GM04503 (cell line): ENCODE measurements around the gene FREM2.

ENCODE experiments used
- DNase-seq: peaks from one replicate; pipeline ENCODE4 v3.0.0-alpha.2; 2012; ENCODE audit warnings: low read depth

FREM2 gene, protein sequence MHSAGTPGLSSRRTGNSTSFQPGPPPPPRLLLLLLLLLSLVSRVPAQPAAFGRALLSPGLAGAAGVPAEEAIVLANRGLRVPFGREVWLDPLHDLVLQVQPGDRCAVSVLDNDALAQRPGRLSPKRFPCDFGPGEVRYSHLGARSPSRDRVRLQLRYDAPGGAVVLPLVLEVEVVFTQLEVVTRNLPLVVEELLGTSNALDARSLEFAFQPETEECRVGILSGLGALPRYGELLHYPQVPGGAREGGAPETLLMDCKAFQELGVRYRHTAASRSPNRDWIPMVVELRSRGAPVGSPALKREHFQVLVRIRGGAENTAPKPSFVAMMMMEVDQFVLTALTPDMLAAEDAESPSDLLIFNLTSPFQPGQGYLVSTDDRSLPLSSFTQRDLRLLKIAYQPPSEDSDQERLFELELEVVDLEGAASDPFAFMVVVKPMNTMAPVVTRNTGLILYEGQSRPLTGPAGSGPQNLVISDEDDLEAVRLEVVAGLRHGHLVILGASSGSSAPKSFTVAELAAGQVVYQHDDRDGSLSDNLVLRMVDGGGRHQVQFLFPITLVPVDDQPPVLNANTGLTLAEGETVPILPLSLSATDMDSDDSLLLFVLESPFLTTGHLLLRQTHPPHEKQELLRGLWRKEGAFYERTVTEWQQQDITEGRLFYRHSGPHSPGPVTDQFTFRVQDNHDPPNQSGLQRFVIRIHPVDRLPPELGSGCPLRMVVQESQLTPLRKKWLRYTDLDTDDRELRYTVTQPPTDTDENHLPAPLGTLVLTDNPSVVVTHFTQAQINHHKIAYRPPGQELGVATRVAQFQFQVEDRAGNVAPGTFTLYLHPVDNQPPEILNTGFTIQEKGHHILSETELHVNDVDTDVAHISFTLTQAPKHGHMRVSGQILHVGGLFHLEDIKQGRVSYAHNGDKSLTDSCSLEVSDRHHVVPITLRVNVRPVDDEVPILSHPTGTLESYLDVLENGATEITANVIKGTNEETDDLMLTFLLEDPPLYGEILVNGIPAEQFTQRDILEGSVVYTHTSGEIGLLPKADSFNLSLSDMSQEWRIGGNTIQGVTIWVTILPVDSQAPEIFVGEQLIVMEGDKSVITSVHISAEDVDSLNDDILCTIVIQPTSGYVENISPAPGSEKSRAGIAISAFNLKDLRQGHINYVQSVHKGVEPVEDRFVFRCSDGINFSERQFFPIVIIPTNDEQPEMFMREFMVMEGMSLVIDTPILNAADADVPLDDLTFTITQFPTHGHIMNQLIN (N-terminal part only)

DNA sequence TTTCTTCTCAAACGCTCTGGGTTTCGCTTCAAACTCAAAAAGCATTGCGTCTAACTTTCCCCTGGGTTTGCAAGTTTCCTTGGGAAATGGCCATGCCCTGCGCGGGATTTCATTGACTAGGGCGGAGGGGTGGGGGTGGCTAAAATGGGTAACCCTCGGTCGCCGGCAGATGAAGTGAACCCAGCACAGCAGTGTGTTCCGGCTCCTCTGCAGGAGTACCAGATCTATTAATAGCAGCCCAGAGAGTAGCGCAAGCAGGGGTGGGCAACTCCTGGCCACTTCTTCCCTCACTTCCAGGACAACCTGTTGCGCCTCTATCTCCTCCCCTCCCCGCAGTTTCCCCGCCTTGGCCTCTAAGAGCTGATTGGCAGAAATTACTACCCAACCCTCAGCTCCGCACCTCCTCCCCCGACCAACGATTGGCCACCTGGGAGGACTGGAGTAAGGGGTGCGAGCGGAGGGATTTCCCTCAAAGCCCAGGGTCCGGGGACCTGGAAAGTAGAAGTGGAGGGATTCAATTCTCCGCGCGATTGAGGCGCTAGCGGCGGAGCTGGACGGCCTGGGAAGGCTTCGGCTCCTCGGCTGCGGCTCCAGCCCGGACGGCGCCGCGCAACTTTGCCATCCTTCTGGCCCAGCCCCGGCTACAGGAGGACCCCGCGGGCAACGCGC, at the start of gene FREM2:
Gene FREM2, plus strand, starts transcription at position 501 of the 669 bp plus-strand sequence. CDS start 268 bp downstream, outside the sequence.
- no peak for DNase-seq

- DNase-seq, result no peak
Measured at GRCh38 chr13:38637576-38637975, 49.3 kb upstream of the FREM2 start.

- no peak for DNase-seq
Measured at GRCh38 chr13:38641164-38641948, 45.5 kb upstream of the FREM2 start.

DNA sequence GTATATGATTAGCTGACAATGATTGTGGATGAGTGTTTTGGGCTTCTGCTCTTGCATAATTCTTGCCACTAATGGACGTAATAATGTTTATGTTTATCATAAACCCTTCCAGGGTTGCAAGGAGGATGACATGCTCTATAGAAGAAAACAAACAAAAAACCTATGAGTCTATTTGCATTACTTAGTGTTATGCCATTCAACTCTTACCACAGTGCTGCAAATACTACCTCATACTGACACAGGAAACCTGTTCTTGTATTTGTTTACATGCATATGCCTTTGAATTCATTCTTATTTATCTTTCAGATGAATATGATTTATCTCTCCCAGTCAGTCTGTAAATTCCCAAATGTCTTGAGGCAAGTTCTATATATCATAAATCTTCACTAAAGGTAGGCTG, 39.6 kb upstream of the FREM2 start:
- no peak for DNase-seq

DNA sequence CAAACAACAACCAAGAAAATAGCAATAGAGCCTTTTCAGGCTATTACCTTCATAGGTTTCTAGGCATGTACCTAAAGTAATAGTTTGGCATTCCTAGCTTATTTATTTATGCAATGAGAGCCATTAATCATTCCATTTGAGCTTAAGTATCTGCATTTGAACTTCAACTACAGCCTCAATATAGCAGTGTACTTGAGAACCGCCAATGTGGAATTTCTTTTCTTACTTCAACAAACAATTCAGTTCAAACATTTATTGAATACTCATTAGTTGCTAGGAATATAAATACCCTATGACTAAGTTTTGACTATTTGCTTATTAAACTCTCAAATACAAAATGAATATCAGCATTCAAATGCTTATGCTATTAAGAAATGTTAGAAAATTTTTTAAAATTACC, 38.0 kb upstream of the FREM2 start:
- DNase-seq, result no peak

DNA sequence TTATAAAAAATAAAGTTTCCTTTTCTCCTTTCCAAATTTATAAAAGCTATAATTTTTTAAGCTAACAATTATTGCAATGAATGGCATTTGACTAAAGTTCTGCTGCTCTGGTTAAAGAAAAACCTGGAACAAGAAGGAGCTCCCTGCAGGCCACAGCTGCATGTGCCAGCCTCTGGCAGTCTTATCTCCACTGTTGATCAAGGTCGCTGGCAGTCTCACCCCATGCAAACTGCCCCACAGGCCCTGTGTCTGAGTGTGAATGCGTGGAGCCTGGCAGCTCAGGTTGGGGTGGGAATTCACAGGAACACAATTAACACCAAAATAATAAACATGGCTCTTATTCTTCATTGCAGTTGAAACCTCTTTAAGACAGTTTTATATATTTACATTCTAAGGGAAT, 30.2 kb upstream of the FREM2 start:
- no peak for DNase-seq

- DNase-seq, result no peak
Measured at GRCh38 chr13:38657191-38657590, 29.7 kb upstream of the FREM2 start.

GRCh38 chr13:38658906-38659305, 28.0 kb upstream of the FREM2 start:
- no peak for DNase-seq

GRCh38 chr13:38661010-38661675, 25.7 kb upstream of the FREM2 start:
- DNase-seq, result no peak

- no peak for DNase-seq
Measured at GRCh38 chr13:38662362-38662761, 24.5 kb upstream of the FREM2 start.

- DNase-seq, result no peak
Measured at GRCh38 chr13:38664906-38665305, 22.0 kb upstream of the FREM2 start.

- no peak for DNase-seq
Measured at GRCh38 chr13:38667526-38668109, 19.3 kb upstream of the FREM2 start.

DNA sequence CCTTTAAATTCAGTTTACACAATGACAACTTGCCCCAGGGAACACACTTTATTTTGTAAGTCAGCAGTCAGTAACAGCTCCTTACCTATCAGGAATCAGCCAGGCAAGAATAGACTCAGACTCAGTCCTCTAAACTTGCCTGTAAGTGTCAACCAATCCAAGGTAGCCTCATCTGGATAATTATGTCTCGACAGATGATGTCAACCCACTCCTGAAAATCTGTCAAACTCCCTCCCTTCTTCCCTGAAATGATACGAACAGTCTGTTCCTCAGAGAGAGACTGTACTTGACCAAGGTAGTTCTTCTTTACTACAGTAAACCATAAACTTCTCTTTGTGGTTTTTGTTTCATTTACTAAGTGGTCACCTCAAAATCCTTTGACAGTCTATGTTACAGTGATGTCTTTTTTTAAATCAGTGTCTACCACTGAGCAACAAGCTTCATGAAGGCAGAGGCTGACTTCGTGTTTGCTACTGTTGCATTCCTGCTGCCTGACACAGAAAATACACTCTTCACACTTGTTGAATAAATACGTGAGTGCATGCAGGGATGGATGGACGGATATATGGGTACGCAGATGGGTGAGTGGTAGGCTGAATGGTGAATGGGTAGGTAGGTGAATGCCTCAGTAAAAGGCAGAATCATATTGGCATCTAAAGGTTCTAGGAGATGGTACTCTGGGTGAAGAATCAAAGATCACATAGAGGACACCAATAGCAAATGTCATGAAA, 17.5 kb upstream of the FREM2 start:
- DNase-seq, result no peak

- no peak for DNase-seq
Measured at GRCh38 chr13:38670627-38671026, 16.2 kb upstream of the FREM2 start.

DNA sequence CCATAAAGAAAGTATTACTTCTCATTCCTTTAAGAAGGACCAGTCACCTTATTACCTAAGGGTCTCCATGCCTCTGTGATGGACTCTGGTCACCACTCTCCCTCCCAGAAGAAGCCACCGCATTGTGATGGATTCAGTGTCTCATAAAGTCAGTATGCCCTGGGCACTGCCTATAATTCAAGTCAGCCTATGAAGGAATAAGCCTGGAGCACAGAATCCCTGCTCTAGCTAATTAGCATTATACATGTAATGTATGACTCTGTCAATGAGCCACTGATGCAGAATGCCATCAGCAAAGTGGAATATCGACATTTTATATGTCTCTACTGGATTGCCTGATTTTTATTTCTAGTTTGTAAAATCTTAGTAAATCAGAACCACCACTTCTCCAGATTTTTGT, 14.9 kb upstream of the FREM2 start:
- no peak for DNase-seq

DNA sequence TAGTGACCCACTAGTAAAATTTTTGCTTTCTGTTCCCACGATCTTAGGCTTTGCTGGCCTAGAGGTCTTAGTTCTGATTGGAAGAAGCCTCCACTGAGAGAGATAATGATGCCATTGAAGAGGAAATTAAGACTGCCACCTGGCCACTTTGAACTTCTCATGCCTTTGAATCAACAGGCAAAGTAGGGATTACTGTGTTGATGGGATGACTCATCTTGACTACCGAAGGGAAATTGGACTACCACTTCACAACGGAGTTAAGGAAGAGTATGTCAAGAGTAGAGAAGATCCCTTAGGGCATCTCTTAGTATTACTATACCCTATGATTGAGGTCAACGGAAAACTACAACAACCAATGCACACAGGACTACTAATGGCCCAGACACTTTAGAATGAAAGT, 12.7 kb upstream of the FREM2 start:
- DNase-seq, result no peak

- no peak for DNase-seq
Measured at GRCh38 chr13:38680912-38681311, 6.0 kb upstream of the FREM2 start.

DNA sequence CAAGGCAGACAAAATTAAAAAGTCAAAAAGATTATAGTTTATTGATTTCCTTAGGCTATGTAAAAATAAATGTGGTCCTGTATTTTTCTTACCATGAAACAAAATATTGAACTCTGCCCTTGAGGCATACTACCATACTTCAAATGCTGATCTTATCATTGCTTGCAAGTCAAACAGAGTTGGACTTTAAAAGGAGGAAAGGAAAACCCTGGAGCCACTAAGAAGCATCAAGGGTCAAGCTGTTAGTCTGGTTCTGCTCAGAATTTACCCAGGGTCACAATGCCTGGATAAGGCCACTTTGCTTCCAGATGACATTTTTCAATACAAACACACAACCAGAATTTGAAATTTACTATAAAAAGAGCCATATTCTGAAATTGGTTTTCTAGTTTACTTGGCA, 2.2 kb upstream of the FREM2 start:
- DNase-seq, result no peak

DNA sequence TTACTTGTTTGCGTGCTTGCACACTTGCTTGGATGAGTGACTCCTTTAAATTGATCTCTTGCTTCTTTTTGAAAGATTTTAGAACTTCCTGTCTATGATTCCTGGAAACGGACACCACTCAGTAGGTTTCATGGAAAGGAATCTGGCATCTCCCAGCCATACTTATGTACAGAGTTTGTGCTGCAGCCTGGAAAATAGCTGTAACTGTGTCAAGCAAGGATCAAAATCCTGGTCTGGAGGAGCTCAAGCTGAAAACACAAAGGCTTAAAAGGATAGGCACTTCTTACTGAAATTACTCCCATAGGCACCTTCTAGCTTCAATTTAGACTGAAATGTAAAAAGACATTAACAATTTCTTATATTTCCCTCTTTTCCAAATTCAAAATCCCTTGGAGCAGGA, 1.4 kb upstream of the FREM2 start:
- no peak for DNase-seq
